ENCODE results near the gene ADAT2. TPM values are rescaled to one million over a fixed set of nuclear protein-coding genes. Genes with fewer than 3 reads are reported as not detected.

Gene ADAT2
- total and polyA plus RNA-seq, 3 donors from 2014 or later, result 3.6 to 5.7 (median 5.7) TPM

- no peaks in the 10 kb centered on the region for H3K4me1 ChIP-seq
- DNase-seq, result no peak
- H3K4me3 ChIP-seq, result no peak overlapping the region
- H3K9me3 ChIP-seq, result no peaks in the 10 kb centered on the region
- no peaks in the 10 kb centered on the region for H3K36me3 ChIP-seq (ENCODE audit: low read depth, missing control alignments)
- H3K27ac ChIP-seq, result no peak overlapping the region
- intact Hi-C loops (cut with DNase I; ENCODE audit: low total_unique reads), result no loop called here
- 97 to 98% methylated on average over 2 of the region's 2 CpGs for WGBS, 2 donors
- no peaks in the 10 kb centered on the region for H3K27me3 ChIP-seq
- TF ChIP-seq POLR2A (IDR thresholded peaks at IDR 0.05) (no peak), CTCF (IDR thresholded peaks at IDR 0.05) (no peak)
Observed at GRCh38 chr6:143443096-143443495, 7.4 kb downstream of the ADAT2 start.

- Histone ChIP-seq H3K4me3 (no peak overlapping the region), H3K9me3 (no peaks in the 10 kb centered on the region), H3K4me1 (no peaks in the 10 kb centered on the region), H3K27me3 (no peaks in the 10 kb centered on the region), H3K36me3 (ENCODE audit: low read depth, missing control alignments) (no peaks in the 10 kb centered on the region), H3K27ac (no peak overlapping the region)
- no peak for TF ChIP-seq CTCF (IDR thresholded peaks at IDR 0.05)
- TF ChIP-seq POLR2A (IDR thresholded peaks at IDR 0.05), result no peak
- intact Hi-C loops (cut with DNase I; ENCODE audit: low total_unique reads), result no loop called here
- 94% methylated on average over 8 of the region's 8 CpGs for WGBS, 2 donors
- no peak for DNase-seq
Observed at GRCh38 chr6:143441680-143442545, 8.6 kb downstream of the ADAT2 start.

GRCh38 chr6:143441010-143441409, 9.5 kb downstream of the ADAT2 start:
- no peak for DNase-seq
- whole genome bisulfite sequencing, 2 donors, result 96 to 100% methylated on average over 2 of the region's 2 CpGs
- no peaks in the 10 kb centered on the region for H3K9me3 ChIP-seq
- H3K4me1 ChIP-seq, result no peaks in the 10 kb centered on the region
- TF ChIP-seq CTCF (IDR thresholded peaks at IDR 0.05), result no peak
- TF ChIP-seq POLR2A (IDR thresholded peaks at IDR 0.05), result no peak
- H3K27me3 ChIP-seq, result no peaks in the 10 kb centered on the region
- no peak overlapping the region for H3K4me3 ChIP-seq
- no peak overlapping the region for H3K27ac ChIP-seq
- intact Hi-C loops (cut with DNase I; ENCODE audit: low total_unique reads), result no loop called here
- no peaks in the 10 kb centered on the region for H3K36me3 ChIP-seq (ENCODE audit: low read depth, missing control alignments)

- no peak overlapping the region for H3K4me3 ChIP-seq
- WGBS, 2 donors, result 92 to 99% methylated on average over 4 of the region's 4 CpGs
- no peak for TF ChIP-seq CTCF (IDR thresholded peaks at IDR 0.05)
- no peak for TF ChIP-seq POLR2A (IDR thresholded peaks at IDR 0.05)
- H3K9me3 ChIP-seq, result no peaks in the 10 kb centered on the region
- H3K27ac ChIP-seq, result no peak overlapping the region
- DNase-seq, result no peak
- H3K4me1 ChIP-seq, result no peaks in the 10 kb centered on the region
- intact Hi-C loops (cut with DNase I; ENCODE audit: low total_unique reads), result loop anchor here (5.0 kb wide), 1 partner anchor 735 kb away; no protein-coding TSS in a partner anchor
- H3K27me3 ChIP-seq, result no peaks in the 10 kb centered on the region
- H3K36me3 ChIP-seq (ENCODE audit: low read depth, missing control alignments), result no peaks in the 10 kb centered on the region
Observed at GRCh38 chr6:143432588-143432987, 17.9 kb downstream of the ADAT2 start.
